Breast epithelium (tissue), 3 donors: ENCODE results near the gene F8.

Source experiments
- POLR2A ChIP-seq: fragments of 450-650 bp; IDR thresholded peaks from one replicate; pipeline ENCODE4 v1.6.1; 2016; ENCODE audit warnings: antibody characterized with exemption, mild to moderate bottlenecking, moderate library complexity
- POLR2AphosphoS5 ChIP-seq, 3 donors: sonication (generic); formaldehyde crosslinking; IDR thresholded peaks; one replicate each; pipeline ENCODE4 v1.6.1; 2017; ENCODE audit warnings: antibody characterized with exemption in 3 of 3
- TF ChIP-seq, protein P1 (sequence below), 3 donors: fragments of 450-650 bp; IDR thresholded peaks; one replicate each; pipeline ENCODE4 v1.5.1; 2016 to 2017; ENCODE audit warnings: antibody characterized with exemption in 3 of 3, mild to moderate bottlenecking in 3 of 3, moderate library complexity in 3 of 3

DNA sequence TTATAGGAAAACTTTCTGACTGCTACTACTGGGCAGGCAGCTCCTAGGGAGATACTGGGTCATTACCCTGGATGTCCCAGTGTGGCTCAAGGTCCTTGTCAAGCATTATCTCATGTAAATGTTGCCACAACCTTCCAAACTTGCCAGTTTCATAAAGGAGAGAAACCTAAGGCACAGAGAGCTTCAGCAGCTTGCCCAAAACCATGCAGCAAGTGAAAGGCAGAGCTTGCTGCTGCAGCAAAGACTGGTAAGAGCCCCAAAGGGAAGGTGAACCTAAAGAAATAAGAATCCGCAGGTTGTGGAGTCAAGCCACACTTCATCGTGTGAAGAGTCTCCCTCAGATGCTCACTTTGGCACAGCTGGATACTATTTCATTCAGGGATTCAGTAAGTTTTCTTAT lies 219.6 kb downstream of the F8 start:
- TF ChIP-seq POLR2A: no peak
- TF ChIP-seq, protein P1, sequence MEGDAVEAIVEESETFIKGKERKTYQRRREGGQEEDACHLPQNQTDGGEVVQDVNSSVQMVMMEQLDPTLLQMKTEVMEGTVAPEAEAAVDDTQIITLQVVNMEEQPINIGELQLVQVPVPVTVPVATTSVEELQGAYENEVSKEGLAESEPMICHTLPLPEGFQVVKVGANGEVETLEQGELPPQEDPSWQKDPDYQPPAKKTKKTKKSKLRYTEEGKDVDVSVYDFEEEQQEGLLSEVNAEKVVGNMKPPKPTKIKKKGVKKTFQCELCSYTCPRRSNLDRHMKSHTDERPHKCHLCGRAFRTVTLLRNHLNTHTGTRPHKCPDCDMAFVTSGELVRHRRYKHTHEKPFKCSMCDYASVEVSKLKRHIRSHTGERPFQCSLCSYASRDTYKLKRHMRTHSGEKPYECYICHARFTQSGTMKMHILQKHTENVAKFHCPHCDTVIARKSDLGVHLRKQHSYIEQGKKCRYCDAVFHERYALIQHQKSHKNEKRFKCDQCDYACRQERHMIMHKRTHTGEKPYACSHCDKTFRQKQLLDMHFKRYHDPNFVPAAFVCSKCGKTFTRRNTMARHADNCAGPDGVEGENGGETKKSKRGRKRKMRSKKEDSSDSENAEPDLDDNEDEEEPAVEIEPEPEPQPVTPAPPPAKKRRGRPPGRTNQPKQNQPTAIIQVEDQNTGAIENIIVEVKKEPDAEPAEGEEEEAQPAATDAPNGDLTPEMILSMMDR (IDR thresholded peaks at IDR 0.05): no peak
- no peak for TF ChIP-seq POLR2AphosphoS5 (IDR thresholded peaks at IDR 0.05)
